RCC 7860 (cell line): ENCODE measurements around the gene PLEKHF1.

Experiments used
- DNase-seq: peaks from one replicate; pipeline ENCODE4 v3.0.0-alpha.2; 2015; ENCODE audit warnings: low spot score
- FAIRE-seq: peaks from 2 replicates; lab custom pipeline; 2012; peaks lifted over from hg19 to GRCh38; lab: Jason Lieb, UNC

Gene PLEKHF1

GRCh38 chr19:29724102-29724641 is 58.9 kb downstream of the PLEKHF1 start:
- FAIRE-seq (no peak), DNase-seq (no peak)

- FAIRE-seq, result no peak
- DNase-seq, result no peak
Observed at GRCh38 chr19:29724746-29725145, 59.5 kb downstream of the PLEKHF1 start.
